ENCODE data around the gene ARL15.

Gene ARL15

GRCh38 chr5:53936481-53937352, 373.7 kb downstream of the ARL15 start:
- in situ Hi-C loops (cut with MboI; ENCODE audit: low sequenced_read_pairs, unreplicated experiment), result no loop called here
- TF ChIP-seq, protein P1, sequence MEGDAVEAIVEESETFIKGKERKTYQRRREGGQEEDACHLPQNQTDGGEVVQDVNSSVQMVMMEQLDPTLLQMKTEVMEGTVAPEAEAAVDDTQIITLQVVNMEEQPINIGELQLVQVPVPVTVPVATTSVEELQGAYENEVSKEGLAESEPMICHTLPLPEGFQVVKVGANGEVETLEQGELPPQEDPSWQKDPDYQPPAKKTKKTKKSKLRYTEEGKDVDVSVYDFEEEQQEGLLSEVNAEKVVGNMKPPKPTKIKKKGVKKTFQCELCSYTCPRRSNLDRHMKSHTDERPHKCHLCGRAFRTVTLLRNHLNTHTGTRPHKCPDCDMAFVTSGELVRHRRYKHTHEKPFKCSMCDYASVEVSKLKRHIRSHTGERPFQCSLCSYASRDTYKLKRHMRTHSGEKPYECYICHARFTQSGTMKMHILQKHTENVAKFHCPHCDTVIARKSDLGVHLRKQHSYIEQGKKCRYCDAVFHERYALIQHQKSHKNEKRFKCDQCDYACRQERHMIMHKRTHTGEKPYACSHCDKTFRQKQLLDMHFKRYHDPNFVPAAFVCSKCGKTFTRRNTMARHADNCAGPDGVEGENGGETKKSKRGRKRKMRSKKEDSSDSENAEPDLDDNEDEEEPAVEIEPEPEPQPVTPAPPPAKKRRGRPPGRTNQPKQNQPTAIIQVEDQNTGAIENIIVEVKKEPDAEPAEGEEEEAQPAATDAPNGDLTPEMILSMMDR (IDR thresholded peaks at IDR 0.05; ENCODE audit: borderline replicate concordance, control extremely low read depth, extremely low read depth, insufficient read depth, missing control alignments), result no peak
- no peak for DNase-seq (ENCODE audit: low spot score)

DNA sequence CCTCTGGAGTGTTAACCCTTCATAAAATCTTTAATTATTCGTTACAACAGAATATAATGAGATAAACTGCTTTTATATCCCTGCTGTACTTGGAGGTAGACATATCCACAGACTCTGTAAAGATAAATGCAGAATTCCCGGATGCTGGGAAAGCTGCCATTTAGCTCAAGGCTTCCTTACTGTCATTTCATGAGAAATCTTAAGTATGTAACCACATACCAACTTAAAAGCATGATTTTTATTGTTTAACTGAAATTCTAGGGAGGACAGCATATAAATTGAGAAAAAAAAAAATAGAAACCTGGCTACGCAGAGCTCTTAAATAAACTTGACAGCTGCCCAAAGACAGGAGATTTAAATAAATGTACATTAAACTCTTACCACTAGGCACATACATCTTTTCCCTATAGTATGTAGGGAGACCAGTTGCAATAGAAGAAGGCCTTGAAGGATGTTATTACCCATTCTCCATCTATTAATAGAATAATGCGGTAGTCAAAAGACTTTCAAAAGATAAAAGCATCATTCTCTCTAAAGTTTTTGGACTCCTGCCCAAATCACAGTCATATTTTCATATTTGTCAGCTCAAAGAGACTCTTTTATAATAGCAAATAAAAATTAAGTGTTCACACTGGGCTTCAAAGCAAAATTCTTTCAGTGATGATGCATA, 376.1 kb downstream of the ARL15 start:
- in situ Hi-C loops (cut with MboI; ENCODE audit: low sequenced_read_pairs, unreplicated experiment), result no loop called here
- TF ChIP-seq, protein P1 (IDR thresholded peaks at IDR 0.05; ENCODE audit: borderline replicate concordance, control extremely low read depth, extremely low read depth, insufficient read depth, missing control alignments), result no peak

DNA sequence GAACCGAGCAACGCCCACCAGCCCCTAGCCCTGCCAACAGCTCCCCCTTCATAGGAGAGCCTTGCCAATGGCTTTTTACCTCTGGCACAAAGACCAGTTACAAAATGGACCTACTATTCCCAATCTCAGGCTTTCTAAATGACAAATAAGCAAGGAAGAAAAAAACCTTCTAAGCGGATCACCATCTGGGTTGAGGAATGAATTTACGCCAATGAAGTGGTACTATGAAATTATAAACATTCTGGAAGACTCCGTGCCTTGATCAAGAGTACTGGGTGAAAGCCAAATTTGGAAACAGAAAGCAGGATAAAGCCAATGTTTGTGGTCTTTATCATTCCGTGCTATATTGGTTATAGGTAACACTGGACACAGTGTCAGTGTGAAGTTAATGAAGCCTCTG, 378.0 kb downstream of the ARL15 start:
- in situ Hi-C loops (cut with MboI; ENCODE audit: low sequenced_read_pairs, unreplicated experiment), result no loop called here
- no peak for DNase-seq (ENCODE audit: low spot score)
- TF ChIP-seq, protein P1 (IDR thresholded peaks at IDR 0.05; ENCODE audit: borderline replicate concordance, control extremely low read depth, extremely low read depth, insufficient read depth, missing control alignments), result no peak

More for the DNA sequence above, 376.1 kb downstream of the ARL15 start:
- no peak for DNase-seq (ENCODE audit: low spot score)

DNA sequence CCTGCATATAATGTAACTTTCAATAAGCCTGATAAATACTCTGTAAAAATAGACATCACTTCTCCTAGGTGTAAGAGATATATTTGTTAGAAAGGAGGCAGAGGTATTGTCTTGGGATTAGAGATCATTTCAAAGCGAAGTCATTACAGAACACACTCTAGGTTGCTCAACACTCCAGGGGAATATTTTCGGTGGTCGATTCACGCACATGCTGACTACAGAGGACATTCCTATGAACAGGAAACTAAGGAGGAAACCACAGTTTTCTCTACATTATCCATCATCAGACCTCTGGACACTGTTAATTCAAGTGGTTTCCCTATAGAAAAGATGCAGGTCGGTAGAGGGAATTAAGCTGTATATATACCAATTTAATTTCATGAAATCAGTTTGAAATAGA, 379.9 kb downstream of the ARL15 start:
- TF ChIP-seq, protein P1 (IDR thresholded peaks at IDR 0.05; ENCODE audit: borderline replicate concordance, control extremely low read depth, extremely low read depth, insufficient read depth, missing control alignments), result no peak
- DNase-seq (ENCODE audit: low spot score), result no peak
- in situ Hi-C loops (cut with MboI; ENCODE audit: low sequenced_read_pairs, unreplicated experiment), result no loop called here

- DNase-seq (ENCODE audit: low spot score), result no peak
- TF ChIP-seq, protein P1 (IDR thresholded peaks at IDR 0.05; ENCODE audit: borderline replicate concordance, control extremely low read depth, extremely low read depth, insufficient read depth, missing control alignments), result no peak
- in situ Hi-C loops (cut with MboI; ENCODE audit: low sequenced_read_pairs, unreplicated experiment), result no loop called here
Observed at GRCh38 chr5:53929570-53929969, 380.8 kb downstream of the ARL15 start.

DNA sequence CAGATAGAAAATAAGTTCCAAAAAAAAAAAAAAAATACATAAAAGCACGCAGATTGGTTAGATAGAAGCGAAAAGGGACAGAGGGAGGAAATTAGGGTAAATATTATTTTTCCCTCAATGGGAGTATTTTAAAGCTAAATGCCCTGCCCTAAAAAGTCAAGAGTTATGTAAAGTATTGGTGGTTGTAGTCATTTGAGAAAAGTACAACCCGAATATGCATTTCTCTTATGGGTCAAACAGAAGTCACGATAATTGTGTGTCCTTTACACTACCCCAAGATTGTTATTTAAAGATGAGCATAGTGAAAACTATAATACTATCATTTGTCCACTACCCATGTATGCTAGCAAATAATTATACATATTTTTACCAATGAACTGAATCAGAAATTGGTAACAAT, 381.2 kb downstream of the ARL15 start:
- in situ Hi-C loops (cut with MboI; ENCODE audit: low sequenced_read_pairs, unreplicated experiment), result no loop called here
- no peak for DNase-seq (ENCODE audit: low spot score)
- TF ChIP-seq, protein P1 (IDR thresholded peaks at IDR 0.05; ENCODE audit: borderline replicate concordance, control extremely low read depth, extremely low read depth, insufficient read depth, missing control alignments), result no peak

Data from GM13976 (cell line).